OCI-LY3 (cell line): ENCODE results near the gene PID1.

Experiments
- EZH2phosphoT487 ChIP-seq: fragments of 200-600 bp; shearing (Covaris generic); IDR thresholded peaks from 2 replicates; pipeline ENCODE4 v1.6.1; 2018; ENCODE audit warnings: antibody characterized with exemption, mixed run types, low read depth
- TF ChIP-seq, protein P1 (sequence below): fragments of 200-600, 300-600 bp; sonication (generic); IDR thresholded peaks from 2 replicates; pipeline ENCODE4 v1.5.1; 2014; ENCODE audit warnings: antibody characterized with exemption, low read length, low read depth

DNA sequence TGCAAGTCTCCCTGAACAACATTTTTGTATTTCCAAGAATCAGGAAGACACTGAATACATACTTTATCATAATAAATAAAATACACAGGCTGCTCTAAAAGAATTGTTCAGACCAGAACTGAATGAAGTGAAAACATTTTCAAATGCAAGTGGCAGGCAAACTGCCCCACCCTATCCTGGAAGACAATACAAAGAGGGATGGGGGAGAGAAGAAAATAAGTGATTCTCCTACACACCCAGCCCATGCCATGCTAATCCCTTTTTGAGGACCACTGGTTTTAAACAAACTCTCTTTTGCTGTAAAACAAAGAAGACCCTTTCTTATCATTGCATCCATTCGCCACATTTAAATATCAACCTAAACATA, 95.6 kb downstream of the PID1 start:
- TF ChIP-seq, protein P1, sequence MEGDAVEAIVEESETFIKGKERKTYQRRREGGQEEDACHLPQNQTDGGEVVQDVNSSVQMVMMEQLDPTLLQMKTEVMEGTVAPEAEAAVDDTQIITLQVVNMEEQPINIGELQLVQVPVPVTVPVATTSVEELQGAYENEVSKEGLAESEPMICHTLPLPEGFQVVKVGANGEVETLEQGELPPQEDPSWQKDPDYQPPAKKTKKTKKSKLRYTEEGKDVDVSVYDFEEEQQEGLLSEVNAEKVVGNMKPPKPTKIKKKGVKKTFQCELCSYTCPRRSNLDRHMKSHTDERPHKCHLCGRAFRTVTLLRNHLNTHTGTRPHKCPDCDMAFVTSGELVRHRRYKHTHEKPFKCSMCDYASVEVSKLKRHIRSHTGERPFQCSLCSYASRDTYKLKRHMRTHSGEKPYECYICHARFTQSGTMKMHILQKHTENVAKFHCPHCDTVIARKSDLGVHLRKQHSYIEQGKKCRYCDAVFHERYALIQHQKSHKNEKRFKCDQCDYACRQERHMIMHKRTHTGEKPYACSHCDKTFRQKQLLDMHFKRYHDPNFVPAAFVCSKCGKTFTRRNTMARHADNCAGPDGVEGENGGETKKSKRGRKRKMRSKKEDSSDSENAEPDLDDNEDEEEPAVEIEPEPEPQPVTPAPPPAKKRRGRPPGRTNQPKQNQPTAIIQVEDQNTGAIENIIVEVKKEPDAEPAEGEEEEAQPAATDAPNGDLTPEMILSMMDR: no peak
- no peak for TF ChIP-seq EZH2phosphoT487
